MCF 10A (cell line): ENCODE measurements around the gene ADRB1. TPM values are rescaled to one million over a fixed set of nuclear protein-coding genes. Genes with fewer than 3 reads are reported as not detected.

Experiments
- BruUV-seq: library from RNA; stranded (reverse); fragments of 400-500 nt; replicated peaks from 2 replicates; lab custom pipeline; 2021; lab: Mats Ljungman, UMichigan
- CTCF ChIA-PET: fragments of 300-600 bp; sonication (Branson Sonifier 250); formaldehyde crosslinking; extraction: SDS; loops from one replicate; lab custom pipeline; 2021; ENCODE audit warnings: antibody characterized with exemption, inconsistent platforms; lab: Yijun Ruan, JAX
- POLR2A ChIA-PET: fragments of 300-600, 350-650 bp; sonication (Branson Sonifier 250); formaldehyde crosslinking; extraction: SDS; loops from one replicate; lab custom pipeline; 2020; ENCODE audit warnings: antibody characterized with exemption, inconsistent platforms; lab: Yijun Ruan, JAX
- DNase-seq: peaks from one replicate; pipeline ENCODE4 v3.0.0-alpha.2; 2018; ENCODE audit not compliant: unreplicated experiment
- H3K27ac Mint-ChIP-seq: one replicate; pipeline ENCODE4 v1.8.0; 2022; ENCODE audit warnings: mild to moderate bottlenecking, low read depth, mixed read lengths; ENCODE audit not compliant: unreplicated experiment
- H3K27me3 Mint-ChIP-seq: one replicate; pipeline ENCODE4 v1.8.0; 2022; ENCODE audit warnings: mixed read lengths; ENCODE audit not compliant: insufficient read depth, unreplicated experiment
- H3K36me3 Mint-ChIP-seq: one replicate; pipeline ENCODE4 v1.8.0; 2022; ENCODE audit warnings: mild to moderate bottlenecking, moderate library complexity, mixed read lengths; ENCODE audit not compliant: insufficient read depth, unreplicated experiment
- H3K4me1 Mint-ChIP-seq: one replicate; pipeline ENCODE4 v1.8.0; 2022; ENCODE audit warnings: mixed read lengths; ENCODE audit not compliant: insufficient read depth, unreplicated experiment
- H3K4me3 Mint-ChIP-seq: one replicate; pipeline ENCODE4 v1.8.0; 2022; ENCODE audit warnings: mild to moderate bottlenecking, moderate library complexity, mixed read lengths; ENCODE audit not compliant: unreplicated experiment
- H3K9me3 Mint-ChIP-seq: one replicate; pipeline ENCODE4 v1.8.0; 2022; ENCODE audit warnings: mixed read lengths; ENCODE audit not compliant: unreplicated experiment
- CTCF ChIP-seq: fragments of 200-600 bp; IDR thresholded peaks from one replicate; pipeline ENCODE4 v1.8.0; 2022; ENCODE audit warnings: antibody characterized with exemption, mild to moderate bottlenecking; ENCODE audit not compliant: unreplicated experiment
- intact Hi-C: fragments of 100-400 bp; cut with micrococcal nuclease; formaldehyde crosslinking; loops from 2 replicates; pipeline ENCODE4 v1.14.1; 2022
- total RNA-seq: library from RNA; stranded (reverse); gene quantifications from 2 replicates; pipeline ENCODE4 v1.2.3, GENCODE V29; 2022

ADRB1 gene
- total RNA-seq, 1 experiment from 2014 or later = 0.28 TPM

- no TSS peak for BruUV-seq
- H3K27me3 Mint-ChIP-seq = no peaks in the 10 kb centered on the region
- no peaks in the 10 kb centered on the region for H3K9me3 Mint-ChIP-seq
- H3K4me3 Mint-ChIP-seq = peak overlapping the region; percentile 74
- ChIA-PET POLR2A (interaction anchor here (0.7 to 1.7 kb wide), 7 partner anchors 8 to 576 kb away, joined by 3 to 7 read pairs (median 3); no protein-coding TSS in a partner anchor), CTCF (interaction anchor here (0.6 to 1.6 kb wide), 5 partner anchors 19 to 336 kb away, joined by 3 to 4 read pairs (median 4); no protein-coding TSS in a partner anchor)
- no peaks in the 10 kb centered on the region for H3K36me3 Mint-ChIP-seq
- no peak for DNase-seq
- TF ChIP-seq CTCF = no peak
- H3K27ac Mint-ChIP-seq = no peak overlapping the region
- no peaks in the 10 kb centered on the region for H3K4me1 Mint-ChIP-seq
- intact Hi-C loops = no loop called here
Measured at GRCh38 chr10:114042895-114043531, 653 bp upstream of the ADRB1 start.

GRCh38 chr10:114044247-114045135 lies 825 bp downstream of the ADRB1 start:
- Mint-ChIP-seq H3K27ac (no peak overlapping the region), H3K4me3 (peak overlapping the region; percentile 74), H3K9me3 (no peaks in the 10 kb centered on the region), H3K36me3 (no peaks in the 10 kb centered on the region), H3K27me3 (no peaks in the 10 kb centered on the region), H3K4me1 (no peaks in the 10 kb centered on the region)
- TF ChIP-seq CTCF = no peak
- intact Hi-C loops = no loop called here
- CTCF ChIA-PET = interaction anchor here (1.6 kb wide), 1 partner anchor 24 kb away, joined by 4 read pairs; no protein-coding TSS in a partner anchor
- POLR2A ChIA-PET = no interaction called here
- DNase-seq = no peak
- no TSS peak for BruUV-seq

GRCh38 chr10:114045136-114046086 lies 1.7 kb downstream of the ADRB1 start:
- ChIA-PET CTCF (interaction anchor here (0.9 kb wide), 1 partner anchor 22 kb away, joined by 3 read pairs; no protein-coding TSS in a partner anchor), POLR2A (interaction anchor here (1.1 to 2.4 kb wide), 3 partner anchors 12 to 23 kb away, joined by 4 to 12 read pairs (median 4); no protein-coding TSS in a partner anchor)
- Mint-ChIP-seq H3K9me3 (no peaks in the 10 kb centered on the region), H3K4me3 (peak overlapping the region; percentile 36), H3K36me3 (no peaks in the 10 kb centered on the region), H3K27ac (no peak overlapping the region), H3K4me1 (no peaks in the 10 kb centered on the region), H3K27me3 (no peaks in the 10 kb centered on the region)
- BruUV-seq = no TSS peak
- no peak for TF ChIP-seq CTCF
- DNase-seq = no peak
- intact Hi-C loops = no loop called here
